HEK293 (cell line): ENCODE measurements around the gene SMS.

Experiments
- CTCF ChIA-PET: fragments of 350-600 bp; formaldehyde crosslinking; extraction: SDS; loops from one replicate; lab custom pipeline; 2021; ENCODE audit warnings: antibody characterized with exemption; lab: Yijun Ruan, JAX
- POLR2A ChIA-PET: fragments of 300-600 bp; formaldehyde crosslinking; extraction: SDS; loops from one replicate; lab custom pipeline; 2020; ENCODE audit warnings: antibody characterized with exemption, inconsistent platforms; lab: Yijun Ruan, JAX
- H3K27ac ChIP-seq: fragments of 200-500 bp; sonication (Bioruptor generic); 2 replicates; pipeline ENCODE4 v1.5.1; 2014; ENCODE audit warnings: low read depth, low read length, control low read depth, inconsistent platforms; ENCODE audit errors: extremely low read depth
- H3K36me3 ChIP-seq, 2 experiments: fragments of 200-500 bp in 1 of 2; sonication (Bioruptor generic) in 1 of 2; 1 replicate in 1 of 2; 2 replicates in 1 of 2; pipeline ENCODE4 v1.5.1; 2014 to 2017; ENCODE audit warnings: inconsistent platforms in 2 of 2, low read length in 2 of 2; ENCODE audit not compliant: control insufficient read depth in 2 of 2, insufficient read depth in 1 of 2
- H3K4me1 ChIP-seq: fragments of 200-500 bp; sonication (Bioruptor generic); 2 replicates; pipeline ENCODE4 v1.5.1; 2014; ENCODE audit warnings: mild to moderate bottlenecking, low read length, inconsistent platforms; ENCODE audit not compliant: control insufficient read depth, insufficient read depth
- H3K4me3 ChIP-seq: 2 replicates; pipeline ENCODE4 v1.5.1; 2011; ENCODE audit warnings: low read depth, mild to moderate bottlenecking, control low read depth, low read length, moderate library complexity
- H3K9me3 ChIP-seq: fragments of 200-500 bp; sonication (Bioruptor generic); 2 replicates; pipeline ENCODE4 v1.5.1; 2014; ENCODE audit warnings: low read depth, low read length, inconsistent platforms; ENCODE audit not compliant: control insufficient read depth, insufficient read depth
- BCL11B ChIP-seq: fragments of 450-650 bp; formaldehyde crosslinking; IDR thresholded peaks from 2 replicates; pipeline ENCODE4 v1.5.1; 2016; ENCODE audit warnings: low read depth, missing biosample characterization, missing genetic modification characterization
- INSM2 ChIP-seq: fragments of 450-650 bp; formaldehyde crosslinking; IDR thresholded peaks from 2 replicates; pipeline ENCODE4 v1.5.1; 2016; ENCODE audit warnings: missing biosample characterization, missing genetic modification characterization
- MZF1 ChIP-seq: fragments of 450-650 bp; formaldehyde crosslinking; IDR thresholded peaks from 2 replicates; pipeline ENCODE4 v1.5.1; 2017; ENCODE audit warnings: missing biosample characterization, missing genetic modification characterization, borderline replicate concordance
- OSR2 ChIP-seq: fragments of 450-650 bp; formaldehyde crosslinking; IDR thresholded peaks from 2 replicates; pipeline ENCODE4 v1.5.1; 2016; ENCODE audit warnings: missing biosample characterization, missing genetic modification characterization
- PRDM10 ChIP-seq: fragments of 450-650 bp; formaldehyde crosslinking; IDR thresholded peaks from 2 replicates; pipeline ENCODE4 v1.5.1; 2016; ENCODE audit warnings: missing biosample characterization, missing genetic modification characterization
- PRDM4 ChIP-seq: fragments of 450-650 bp; formaldehyde crosslinking; IDR thresholded peaks from 2 replicates; pipeline ENCODE4 v1.5.1; 2017; ENCODE audit warnings: missing biosample characterization, missing genetic modification characterization
- SCRT2 ChIP-seq: fragments of 450-650 bp; formaldehyde crosslinking; IDR thresholded peaks from 2 replicates; pipeline ENCODE4 v1.5.1; 2016; ENCODE audit warnings: missing biosample characterization, missing genetic modification characterization
- SETDB1 ChIP-seq: IDR thresholded peaks from one replicate; pipeline ENCODE4 v1.6.1; 2017; ENCODE audit warnings: mild to moderate bottlenecking, low read length, moderate library complexity, mixed read lengths; ENCODE audit not compliant: insufficient read length
- SP3 ChIP-seq: fragments of 450-650 bp; formaldehyde crosslinking; IDR thresholded peaks from 2 replicates; pipeline ENCODE4 v1.5.1; 2016; ENCODE audit warnings: missing biosample characterization, missing genetic modification characterization
- TRIM28 ChIP-seq: IDR thresholded peaks from 2 replicates; pipeline ENCODE4 v1.6.1; 2011; ENCODE audit warnings: low read length, control low read depth, borderline replicate concordance
- ZBTB6 ChIP-seq: fragments of 450-650 bp; formaldehyde crosslinking; IDR thresholded peaks from 2 replicates; pipeline ENCODE4 v1.5.1; 2017; ENCODE audit warnings: missing biosample characterization, missing genetic modification characterization
- ZIC2 ChIP-seq: fragments of 450-650 bp; formaldehyde crosslinking; IDR thresholded peaks from 2 replicates; pipeline ENCODE4 v1.5.1; 2016; ENCODE audit warnings: missing biosample characterization, missing genetic modification characterization
- ZNF223 ChIP-seq: fragments of 450-650 bp; formaldehyde crosslinking; IDR thresholded peaks from 2 replicates; pipeline ENCODE4 v1.5.1; 2016; ENCODE audit warnings: missing biosample characterization, missing genetic modification characterization
- ZNF24 ChIP-seq: fragments of 450-650 bp; formaldehyde crosslinking; IDR thresholded peaks from 2 replicates; pipeline ENCODE4 v1.5.1; 2016; ENCODE audit warnings: missing biosample characterization, missing genetic modification characterization
- ZNF248 ChIP-seq: fragments of 450-650 bp; formaldehyde crosslinking; IDR thresholded peaks from 2 replicates; pipeline ENCODE4 v1.5.1; 2017; ENCODE audit warnings: missing biosample characterization, missing genetic modification characterization
- ZNF302 ChIP-seq: fragments of 450-650 bp; formaldehyde crosslinking; IDR thresholded peaks from 2 replicates; pipeline ENCODE4 v1.5.1; 2016; ENCODE audit warnings: missing biosample characterization, missing genetic modification characterization, low read depth
- ZNF335 ChIP-seq: fragments of 450-650 bp; formaldehyde crosslinking; conservative IDR thresholded peaks from 2 replicates; pipeline ENCODE4 v1.5.1; 2016; ENCODE audit warnings: missing biosample characterization, missing genetic modification characterization
- ZNF341 ChIP-seq: fragments of 450-650 bp; formaldehyde crosslinking; IDR thresholded peaks from 2 replicates; pipeline ENCODE4; 2016; ENCODE audit warnings: low read depth, missing biosample characterization, missing genetic modification characterization
- ZNF37A ChIP-seq: fragments of 450-650 bp; IDR thresholded peaks from 2 replicates; pipeline ENCODE4 v1.5.1; 2018; ENCODE audit warnings: missing biosample characterization, missing genetic modification characterization
- ZNF48 ChIP-seq: fragments of 450-650 bp; formaldehyde crosslinking; IDR thresholded peaks from 2 replicates; pipeline ENCODE4 v1.5.1; 2016; ENCODE audit warnings: missing biosample characterization, missing genetic modification characterization
- ZNF514 ChIP-seq: fragments of 450-650 bp; formaldehyde crosslinking; IDR thresholded peaks from 2 replicates; pipeline ENCODE4 v1.5.1; 2016; ENCODE audit warnings: missing biosample characterization, missing genetic modification characterization
- ZNF548 ChIP-seq: fragments of 450-650 bp; formaldehyde crosslinking; IDR thresholded peaks from 2 replicates; pipeline ENCODE4 v1.5.1; 2016; ENCODE audit warnings: missing biosample characterization, missing genetic modification characterization
- ZNF549 ChIP-seq: fragments of 450-650 bp; IDR thresholded peaks from 2 replicates; pipeline ENCODE4 v1.5.1; 2018; ENCODE audit warnings: missing biosample characterization, missing genetic modification characterization, mild to moderate bottlenecking, inconsistent platforms, moderate library complexity
- ZNF558 ChIP-seq: fragments of 450-650 bp; formaldehyde crosslinking; IDR thresholded peaks from 2 replicates; pipeline ENCODE4 v1.5.1; 2016; ENCODE audit warnings: missing biosample characterization, missing genetic modification characterization
- ZNF560 ChIP-seq: fragments of 450-650 bp; formaldehyde crosslinking; IDR thresholded peaks from 2 replicates; pipeline ENCODE4 v1.5.1; 2017; ENCODE audit warnings: missing biosample characterization, missing genetic modification characterization, borderline replicate concordance
- ZNF677 ChIP-seq: fragments of 450-650 bp; IDR thresholded peaks from 2 replicates; pipeline ENCODE4 v1.5.0; 2018; ENCODE audit warnings: missing biosample characterization, mild to moderate bottlenecking, missing genetic modification characterization, moderate library complexity
- ZNF692 ChIP-seq: fragments of 450-650 bp; formaldehyde crosslinking; IDR thresholded peaks from 2 replicates; pipeline ENCODE4 v1.5.1; 2016; ENCODE audit warnings: missing biosample characterization, missing genetic modification characterization
- ZNF837 ChIP-seq: fragments of 450-650 bp; formaldehyde crosslinking; IDR thresholded peaks from 2 replicates; pipeline ENCODE4 v1.5.1; 2016; ENCODE audit warnings: missing biosample characterization, missing genetic modification characterization

The SMS gene

GRCh38 chrX:21946925-21947641 is 6.6 kb downstream of the SMS start:
- H3K4me1 ChIP-seq: peaks cover 5% of the 10 kb centered on the region
- POLR2A ChIA-PET: no interaction called here
- TF ChIP-seq ZNF514: no peak
- no peak for TF ChIP-seq ZNF302
- peak; percentile 31; the same call in 1 of the 2 replicates for TF ChIP-seq ZIC2 (tag by site-specific recombination)
- no peak for TF ChIP-seq ZNF335
- no peak for TF ChIP-seq ZNF560 (tag by site-specific recombination)
- TF ChIP-seq ZNF48 (tag by site-specific recombination): no peak
- no peak for TF ChIP-seq ZNF558
- no peak for TF ChIP-seq ZNF548
- TF ChIP-seq SETDB1: no peak
- peak; percentile 69; the same call in 1 of the 2 replicates for TF ChIP-seq TRIM28
- TF ChIP-seq ZNF837 (tag by site-specific recombination): no peak
- no peak for TF ChIP-seq ZNF248 (tag by site-specific recombination)
- no peak for TF ChIP-seq ZNF692 (tag by site-specific recombination)
- no peak for TF ChIP-seq ZNF677 (tag by site-specific recombination)
- TF ChIP-seq PRDM4 (tag by site-specific recombination): no peak
- peak; percentile 64 for TF ChIP-seq SCRT2 (tag by site-specific recombination)
- TF ChIP-seq OSR2: peak; percentile 67
- TF ChIP-seq MZF1 (tag by site-specific recombination): peak; percentile 61; the same call in 1 of the 2 replicates
- TF ChIP-seq ZNF223 (tag by site-specific recombination): no peak
- no peak for TF ChIP-seq ZNF341
- TF ChIP-seq PRDM10: 0 out of 2 replicates have a peak, but pooled peaks have one; percentile 44
- no peak for TF ChIP-seq ZNF549 (tag by site-specific recombination)
- TF ChIP-seq INSM2: no peak
- TF ChIP-seq SP3 (tag by site-specific recombination): no peak
- TF ChIP-seq ZNF24 (tag by site-specific recombination): no peak
- no peak for TF ChIP-seq ZNF37A
- no peak for TF ChIP-seq BCL11B (tag by site-specific recombination)
- TF ChIP-seq ZBTB6 (tag by site-specific recombination): no peak

More at GRCh38 chrX:21946925-21947641, 6.6 kb downstream of the SMS start:
- Histone ChIP-seq H3K4me3 (no peak overlapping the region), H3K36me3 (no peaks in the 10 kb centered on the region), H3K9me3 (no peaks in the 10 kb centered on the region), H3K27ac (no peak overlapping the region)
- CTCF ChIA-PET: interaction anchor here (0.8 to 1.1 kb wide), 3 partner anchors 10 to 28 kb away, joined by 3 read pairs; no protein-coding TSS in a partner anchor
